Measurements from ENCODE around the gene GPR142. TPM values are rescaled to one million over a fixed set of nuclear protein-coding genes. Genes with fewer than 3 reads are reported as not detected.

The GPR142 gene
- total and polyA plus RNA-seq, 2 of the 13 experiments (the other 11 are each of a cell fraction or from before 2014, with no cell fraction given) = not detected

DNA sequence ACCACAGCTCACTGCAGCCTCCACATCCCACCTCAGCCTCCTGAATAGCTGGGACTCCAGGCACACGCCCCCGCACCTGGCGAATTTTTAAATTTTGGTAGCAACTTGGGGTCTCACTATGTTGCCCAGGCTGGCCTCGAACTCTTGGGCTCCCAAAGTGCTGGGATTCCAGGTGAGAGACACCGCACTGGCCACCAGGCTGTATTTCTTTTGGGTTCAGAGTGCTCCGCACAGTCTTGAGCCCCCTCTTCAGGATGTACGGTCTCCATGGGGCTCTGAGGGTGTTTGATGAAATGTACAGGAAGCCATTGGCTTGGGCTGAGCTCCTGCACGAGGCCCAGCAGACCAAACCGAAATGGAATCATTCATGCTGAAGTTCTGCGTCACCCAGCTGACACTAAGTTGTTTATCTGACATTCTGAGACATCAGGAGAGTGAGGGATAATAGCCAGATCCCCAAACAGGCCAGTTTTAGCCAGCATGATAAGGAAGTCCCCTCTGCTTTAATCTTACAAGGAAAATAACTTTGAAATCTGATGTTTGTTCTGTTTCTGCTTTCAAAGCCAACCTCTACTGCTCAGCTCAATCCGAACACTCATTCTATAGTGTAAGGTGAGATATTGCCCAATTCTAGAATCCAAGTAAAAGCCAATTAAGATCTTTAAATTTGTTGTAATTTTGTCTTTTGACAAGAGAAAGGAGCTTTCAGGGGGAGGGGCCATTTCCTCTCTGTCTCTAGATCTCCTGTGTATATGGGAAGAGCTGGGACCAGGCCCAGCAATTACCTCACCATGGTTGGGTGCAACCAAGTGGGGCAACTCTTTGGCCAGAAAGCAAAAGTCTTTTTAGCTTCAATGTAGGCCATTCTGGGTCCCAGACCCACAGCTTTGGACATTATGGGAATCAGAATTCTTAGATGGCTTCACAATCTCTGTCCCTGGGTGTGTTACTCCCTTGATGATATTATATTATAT is 23.7 kb downstream of the GPR142 start:
- BruUV-seq (replicated peaks) = no TSS peak
- no peaks in the 10 kb centered on the region for H3K9me3 ChIP-seq (ENCODE audit: low read length)
- POLR2A ChIA-PET = no interaction called here
- H4K20me1 ChIP-seq (ENCODE audit: insufficient read depth, low read length) = no peaks in the 10 kb centered on the region
- 35% methylated on average over 11 of the region's 11 CpGs for WGBS (ENCODE audit: low lambda C conversion rate)
- in situ Hi-C loops (cut with HindIII; ENCODE audit: extremely low pct_ligation_motif_present, low pct_unique_long_range_greater_than_20kb) = no loop called here
- no peaks in the 10 kb centered on the region for H3K79me2 ChIP-seq (ENCODE audit: insufficient read depth, low read length)
- CTCF ChIA-PET (ENCODE audit: low intra/inter-chr PET ratio, low total read pairs) = no interaction called here
- ATAC-seq (no peak), DNase-seq (ENCODE audit: low spot score) (no peak), FAIRE-seq (no peak)
- no peak overlapping the region for H3K4me3 ChIP-seq (replicated peaks in 1 of 3; ENCODE audit: insufficient read depth in 1 of 3, low read depth in 2 of 3, low read length in 3 of 3)
- H3K4me2 ChIP-seq (ENCODE audit: low read depth, low read length) = no peak overlapping the region
- no peak overlapping the region for H3K27ac ChIP-seq (ENCODE audit: extremely low read length, insufficient read depth, low read length)
- H3K36me3 ChIP-seq (replicated peaks in 1 of 2; ENCODE audit: control insufficient read depth in 1 of 2, insufficient read depth in 2 of 2, low read length in 2 of 2) = no peaks in the 10 kb centered on the region
- TF ChIP-seq NCOA1 (CRISPR knock-in tag; IDR thresholded peaks at IDR 0.05) = no peak
- no peak for TF ChIP-seq ZNF773 (CRISPR knock-in tag; IDR thresholded peaks at IDR 0.05; ENCODE audit: borderline replicate concordance)
- TF ChIP-seq ZNF780A (CRISPR knock-in tag; IDR thresholded peaks at IDR 0.05) = no peak
- TF ChIP-seq AGO2 (optimal IDR thresholded peaks at IDR 0.05; ENCODE audit: low read depth, low read length) = no peak
- TF ChIP-seq HOXA5 (CRISPR knock-in tag; IDR thresholded peaks at IDR 0.05) = no peak
- TF ChIP-seq, protein P1, sequence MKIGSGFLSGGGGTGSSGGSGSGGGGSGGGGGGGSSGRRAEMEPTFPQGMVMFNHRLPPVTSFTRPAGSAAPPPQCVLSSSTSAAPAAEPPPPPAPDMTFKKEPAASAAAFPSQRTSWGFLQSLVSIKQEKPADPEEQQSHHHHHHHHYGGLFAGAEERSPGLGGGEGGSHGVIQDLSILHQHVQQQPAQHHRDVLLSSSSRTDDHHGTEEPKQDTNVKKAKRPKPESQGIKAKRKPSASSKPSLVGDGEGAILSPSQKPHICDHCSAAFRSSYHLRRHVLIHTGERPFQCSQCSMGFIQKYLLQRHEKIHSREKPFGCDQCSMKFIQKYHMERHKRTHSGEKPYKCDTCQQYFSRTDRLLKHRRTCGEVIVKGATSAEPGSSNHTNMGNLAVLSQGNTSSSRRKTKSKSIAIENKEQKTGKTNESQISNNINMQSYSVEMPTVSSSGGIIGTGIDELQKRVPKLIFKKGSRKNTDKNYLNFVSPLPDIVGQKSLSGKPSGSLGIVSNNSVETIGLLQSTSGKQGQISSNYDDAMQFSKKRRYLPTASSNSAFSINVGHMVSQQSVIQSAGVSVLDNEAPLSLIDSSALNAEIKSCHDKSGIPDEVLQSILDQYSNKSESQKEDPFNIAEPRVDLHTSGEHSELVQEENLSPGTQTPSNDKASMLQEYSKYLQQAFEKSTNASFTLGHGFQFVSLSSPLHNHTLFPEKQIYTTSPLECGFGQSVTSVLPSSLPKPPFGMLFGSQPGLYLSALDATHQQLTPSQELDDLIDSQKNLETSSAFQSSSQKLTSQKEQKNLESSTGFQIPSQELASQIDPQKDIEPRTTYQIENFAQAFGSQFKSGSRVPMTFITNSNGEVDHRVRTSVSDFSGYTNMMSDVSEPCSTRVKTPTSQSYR (CRISPR knock-in tag; IDR thresholded peaks at IDR 0.05; ENCODE audit: borderline replicate concordance) = no peak
- TF ChIP-seq ZFYVE20 (CRISPR knock-in tag; IDR thresholded peaks at IDR 0.05; ENCODE audit: borderline replicate concordance, low read depth) = no peak
- TF ChIP-seq, protein P2, sequence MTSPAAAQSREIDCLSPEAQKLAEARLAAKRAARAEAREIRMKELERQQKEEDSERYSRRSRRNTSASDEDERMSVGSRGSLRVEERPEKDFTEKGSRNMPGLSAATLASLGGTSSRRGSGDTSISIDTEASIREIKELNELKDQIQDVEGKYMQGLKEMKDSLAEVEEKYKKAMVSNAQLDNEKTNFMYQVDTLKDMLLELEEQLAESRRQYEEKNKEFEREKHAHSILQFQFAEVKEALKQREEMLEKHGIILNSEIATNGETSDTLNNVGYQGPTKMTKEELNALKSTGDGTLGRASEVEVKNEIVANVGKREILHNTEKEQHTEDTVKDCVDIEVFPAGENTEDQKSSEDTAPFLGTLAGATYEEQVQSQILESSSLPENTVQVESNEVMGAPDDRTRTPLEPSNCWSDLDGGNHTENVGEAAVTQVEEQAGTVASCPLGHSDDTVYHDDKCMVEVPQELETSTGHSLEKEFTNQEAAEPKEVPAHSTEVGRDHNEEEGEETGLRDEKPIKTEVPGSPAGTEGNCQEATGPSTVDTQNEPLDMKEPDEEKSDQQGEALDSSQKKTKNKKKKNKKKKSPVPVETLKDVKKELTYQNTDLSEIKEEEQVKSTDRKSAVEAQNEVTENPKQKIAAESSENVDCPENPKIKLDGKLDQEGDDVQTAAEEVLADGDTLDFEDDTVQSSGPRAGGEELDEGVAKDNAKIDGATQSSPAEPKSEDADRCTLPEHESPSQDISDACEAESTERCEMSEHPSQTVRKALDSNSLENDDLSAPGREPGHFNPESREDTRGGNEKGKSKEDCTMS (CRISPR knock-in tag; conservative IDR thresholded peaks at IDR 0.05) = no peak
- no peak overlapping the region for H3K9ac ChIP-seq (ENCODE audit: insufficient read depth, low read depth, low read length)
- peaks cover 16% of the 10 kb centered on the region for H3K4me1 ChIP-seq (ENCODE audit: insufficient read depth, low read length)
- no peak overlapping the region for H2AFZ ChIP-seq (ENCODE audit: low read length)
- peaks cover 5 to 27% of the 10 kb centered on the region in 2 experiments; a peak in 3 of 5 replicates for H3K27me3 ChIP-seq (ENCODE audit: control insufficient read depth in 1 of 2, insufficient read depth in 2 of 2, low read length in 2 of 2)
- intact Hi-C loops (cut with micrococcal nuclease; ENCODE audit: unreplicated experiment) = no loop called here

Data from HepG2 (cell line).